M059J (cell line): Measurements from ENCODE around the gene CROCC2. TPM values are rescaled to one million over a fixed set of nuclear protein-coding genes. Genes with fewer than 3 reads are reported as not detected.

Source experiments
- DNase-seq: peaks from one replicate; pipeline ENCODE4 v3.0.0-alpha.2; 2012; ENCODE audit warnings: low read depth
- total RNA-seq: library from RNA; depleted of rRNA; stranded (reverse); fragments of >200 nt; shearing (Covaris generic); gene quantifications from 2 replicates; pipeline ENCODE4 v1.2.3, GENCODE V29; 2014; rRNA removed

The CROCC2 gene
- not detected in 2 replicates for total RNA-seq

DNA sequence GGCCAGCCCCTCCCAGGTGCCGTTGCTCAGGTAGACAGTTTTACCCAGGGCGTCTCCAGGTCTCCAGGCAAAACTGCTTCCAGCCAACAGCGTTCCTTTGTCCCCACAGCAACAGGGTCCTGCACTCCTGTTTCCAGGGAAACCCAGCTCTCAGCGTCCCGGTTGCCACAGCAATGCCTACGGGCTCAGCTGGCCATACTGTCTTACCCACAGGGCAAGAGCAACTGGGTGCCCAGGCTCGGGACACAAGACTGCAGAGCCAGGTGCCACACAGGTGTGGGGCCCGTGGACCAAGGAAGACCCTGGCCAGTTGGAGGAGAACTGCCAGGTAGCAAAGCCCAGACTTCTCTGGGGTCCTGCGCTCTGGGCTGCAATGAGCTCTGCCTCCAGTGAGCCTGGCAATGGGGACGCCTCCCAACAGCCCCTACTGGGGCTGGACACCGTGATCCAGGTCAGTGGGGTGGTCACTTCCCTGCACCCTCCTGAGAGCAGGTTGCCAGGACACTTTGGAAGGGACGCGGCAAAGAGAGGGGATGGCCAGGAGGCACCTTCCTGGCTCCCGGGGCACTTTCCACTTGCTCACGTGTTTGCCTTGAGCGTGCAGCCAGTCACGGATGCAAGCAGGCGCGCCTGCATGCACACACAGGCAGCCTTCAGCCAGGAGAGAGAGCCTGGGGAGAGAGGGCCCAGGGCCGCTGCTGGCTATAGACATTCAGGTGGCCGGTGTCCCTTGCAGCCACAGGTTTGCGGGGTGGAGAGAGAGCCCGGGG is at the start of gene CROCC2:
TSS of gene CROCC2 (plus strand) at position 196 of the 770 bp plus-strand sequence. CDS start at position 374, 178 bp downstream.
- no peak for DNase-seq

DNA sequence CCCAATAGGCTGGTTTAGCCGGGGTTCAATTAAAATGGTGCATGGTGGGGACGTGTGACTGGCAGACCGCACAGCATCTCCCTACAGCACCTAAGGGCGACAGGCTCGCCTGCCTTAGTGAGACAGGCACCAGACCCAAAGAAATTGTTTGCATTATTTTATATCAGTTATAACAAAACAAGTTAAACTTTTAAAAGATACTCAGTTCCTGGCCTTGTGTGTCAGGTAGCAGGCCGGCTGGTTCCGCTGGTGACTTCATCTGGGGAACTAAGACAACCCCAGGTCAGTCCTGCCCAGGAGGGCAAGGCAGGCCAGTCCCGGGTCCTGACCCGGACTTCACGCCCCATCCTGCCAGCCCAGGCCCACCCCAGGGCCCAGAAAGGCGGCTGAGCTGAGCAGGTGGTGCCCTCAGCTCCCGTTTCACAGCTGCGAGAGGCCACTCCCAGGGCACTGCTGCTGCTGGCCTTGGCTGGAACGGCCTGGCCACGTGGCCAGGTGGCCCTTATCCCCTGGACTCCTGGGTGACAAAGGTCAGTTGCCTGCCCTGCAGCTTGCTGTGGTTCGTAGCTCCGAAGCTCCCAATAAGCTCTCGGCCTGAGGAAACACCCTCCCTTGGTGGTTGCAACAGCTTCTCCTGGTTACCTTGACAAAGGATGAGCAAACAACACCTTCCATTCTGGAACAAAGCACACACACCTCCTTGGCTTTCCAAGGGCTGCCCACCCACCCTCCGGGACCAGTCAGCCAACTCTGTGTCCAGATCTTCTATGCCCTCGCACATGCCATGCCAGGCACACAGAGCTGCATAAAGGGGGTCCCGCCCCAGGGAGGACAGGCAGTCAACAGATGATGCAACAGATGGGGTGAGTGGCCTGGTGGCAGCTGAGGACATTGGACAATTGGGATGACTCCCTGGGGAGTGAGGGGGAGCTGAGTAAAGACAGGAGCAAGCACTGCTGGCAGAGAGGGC is 48.8 kb upstream of the CROCC2 start:
- no peak for DNase-seq

DNA sequence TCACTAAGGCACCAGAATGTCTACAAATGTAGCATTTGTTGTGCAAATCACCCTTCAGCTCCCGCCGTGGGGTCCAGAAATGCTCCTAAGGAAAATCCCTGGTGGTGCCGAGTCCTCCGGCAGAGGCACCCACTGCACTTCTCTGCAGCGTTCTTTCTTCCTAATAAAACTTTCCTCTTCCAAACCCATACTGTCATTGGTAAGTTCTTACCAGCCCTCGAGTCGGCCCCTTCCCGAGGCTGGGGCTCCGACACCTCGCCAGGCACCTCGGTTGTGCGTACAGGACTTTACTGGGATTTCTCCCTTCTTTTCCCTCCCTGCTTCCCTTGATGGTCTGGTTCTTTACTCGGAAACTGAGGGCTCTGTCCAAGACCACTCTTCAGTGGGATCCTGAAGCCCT is 47.8 kb upstream of the CROCC2 start:
- no peak for DNase-seq

DNA sequence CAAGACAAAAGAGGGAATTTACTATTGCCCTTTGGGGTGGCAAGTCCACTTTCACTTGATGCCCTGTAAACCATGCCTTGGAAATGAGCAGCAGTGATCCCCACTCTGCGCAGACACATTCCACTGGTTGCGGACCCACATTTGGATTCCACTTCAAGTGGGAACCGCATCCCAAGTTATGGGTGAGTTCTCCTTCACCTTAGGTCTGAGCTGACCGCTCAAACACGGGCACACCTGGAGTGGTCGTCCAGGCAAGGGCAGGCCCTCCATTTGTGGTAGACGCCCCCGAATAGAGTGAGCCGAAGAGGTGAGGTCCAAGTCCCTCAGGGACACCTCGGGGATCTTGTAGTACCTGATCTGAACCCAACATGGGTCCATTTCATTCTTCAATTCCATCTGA is 47.3 kb upstream of the CROCC2 start:
- DNase-seq: no peak

DNA sequence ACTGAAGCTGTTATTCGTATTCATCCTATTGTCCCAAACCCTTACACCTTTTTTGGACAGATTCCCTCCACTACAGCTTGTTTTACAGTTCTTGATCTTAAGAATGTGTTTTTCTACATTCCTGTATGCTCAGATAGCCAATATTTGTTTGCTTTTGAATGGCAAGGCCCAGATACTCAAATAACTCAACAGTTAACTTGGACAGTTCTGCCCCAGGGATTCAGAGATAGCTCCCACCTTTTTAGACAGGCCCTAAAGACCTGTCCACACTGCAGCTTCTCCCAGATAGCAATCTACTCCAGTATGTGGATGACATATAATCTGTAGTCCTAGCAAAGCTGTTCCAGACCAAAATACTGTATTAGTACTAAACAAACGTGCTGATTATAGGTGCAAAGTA is 44.6 kb upstream of the CROCC2 start:
- DNase-seq: no peak

DNA sequence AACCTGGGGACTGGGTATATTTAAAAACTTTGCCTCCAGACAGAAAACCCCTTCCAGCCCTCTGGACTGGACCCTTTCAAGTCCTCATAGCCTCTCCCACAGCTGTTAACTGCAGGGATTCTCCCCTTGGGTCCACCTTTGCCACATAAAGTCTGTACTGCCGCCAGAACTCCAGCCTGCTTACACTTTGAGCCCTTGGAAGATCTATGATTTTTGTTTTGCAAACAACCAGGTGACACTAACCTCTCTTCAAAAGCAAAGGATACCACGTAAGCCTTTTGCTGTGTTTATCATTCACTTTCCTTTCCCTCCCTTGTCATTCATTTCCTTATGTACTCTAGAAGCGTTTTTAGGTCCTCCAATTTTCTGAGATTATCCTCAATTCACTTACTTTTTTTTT is 41.7 kb upstream of the CROCC2 start:
- DNase-seq: no peak

DNA sequence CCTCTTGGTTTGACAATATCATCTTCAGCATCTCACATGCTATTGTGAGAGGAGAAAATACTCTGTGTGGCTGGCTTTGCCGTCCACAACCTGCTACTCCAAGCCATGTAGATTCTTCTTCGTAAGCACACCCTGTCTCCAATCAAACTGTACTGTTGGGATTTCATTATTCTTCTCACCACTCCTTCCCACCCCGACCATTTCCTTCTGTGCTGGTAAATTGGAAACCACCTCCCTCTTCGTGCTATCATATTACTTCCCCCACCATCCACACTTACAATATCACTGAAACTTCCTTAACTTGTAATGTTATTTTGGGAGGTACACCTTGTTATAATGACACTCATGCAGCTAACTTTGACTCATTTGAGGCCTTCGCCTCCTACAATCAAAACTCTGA is 40.7 kb upstream of the CROCC2 start:
- no peak for DNase-seq

DNA sequence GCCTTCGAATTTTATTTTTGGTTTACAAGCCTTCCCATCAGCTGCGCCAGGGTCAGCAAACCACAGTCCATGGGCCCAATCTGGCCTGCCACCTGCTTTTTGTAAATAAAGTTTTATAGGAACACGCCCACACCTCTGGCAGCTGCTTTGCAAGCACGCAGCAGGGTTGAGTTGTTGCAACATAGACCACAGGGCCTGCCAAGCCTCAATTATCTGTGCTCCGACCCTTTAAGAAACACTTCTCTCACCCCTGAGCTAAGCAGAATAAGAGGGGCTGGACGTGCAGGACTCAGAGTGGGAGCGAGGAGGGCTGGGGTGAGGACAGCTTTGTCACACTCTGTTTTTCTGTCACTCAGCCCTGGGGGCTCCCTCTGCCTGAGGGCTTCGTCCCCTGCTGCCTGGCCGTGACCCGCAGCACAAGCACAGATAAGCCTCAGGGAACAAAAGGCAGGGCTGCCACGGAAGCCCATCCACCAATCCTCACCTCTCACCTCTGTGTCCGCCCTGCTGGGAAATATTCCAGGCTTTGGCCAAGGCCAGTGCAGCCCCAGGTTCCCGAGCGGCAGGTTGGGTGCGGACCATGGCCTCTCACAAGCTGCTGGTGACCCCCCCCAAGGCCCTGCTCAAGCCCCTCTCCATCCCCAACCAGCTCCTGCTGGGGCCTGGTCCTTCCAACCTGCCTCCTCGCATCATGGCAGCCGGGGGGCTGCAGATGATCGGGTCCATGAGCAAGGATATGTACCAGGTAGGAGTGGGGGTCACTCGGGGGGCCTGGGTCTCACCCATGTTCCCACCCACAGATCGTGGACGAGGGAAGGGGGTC is 37.6 kb upstream of the CROCC2 start, which contains the start of gene AGXT:
TSS of gene AGXT (plus strand) at position 539 of the 823 bp plus-strand sequence. CDS start at position 581, 42 bp downstream.
- peak; percentile 4 for DNase-seq

DNA sequence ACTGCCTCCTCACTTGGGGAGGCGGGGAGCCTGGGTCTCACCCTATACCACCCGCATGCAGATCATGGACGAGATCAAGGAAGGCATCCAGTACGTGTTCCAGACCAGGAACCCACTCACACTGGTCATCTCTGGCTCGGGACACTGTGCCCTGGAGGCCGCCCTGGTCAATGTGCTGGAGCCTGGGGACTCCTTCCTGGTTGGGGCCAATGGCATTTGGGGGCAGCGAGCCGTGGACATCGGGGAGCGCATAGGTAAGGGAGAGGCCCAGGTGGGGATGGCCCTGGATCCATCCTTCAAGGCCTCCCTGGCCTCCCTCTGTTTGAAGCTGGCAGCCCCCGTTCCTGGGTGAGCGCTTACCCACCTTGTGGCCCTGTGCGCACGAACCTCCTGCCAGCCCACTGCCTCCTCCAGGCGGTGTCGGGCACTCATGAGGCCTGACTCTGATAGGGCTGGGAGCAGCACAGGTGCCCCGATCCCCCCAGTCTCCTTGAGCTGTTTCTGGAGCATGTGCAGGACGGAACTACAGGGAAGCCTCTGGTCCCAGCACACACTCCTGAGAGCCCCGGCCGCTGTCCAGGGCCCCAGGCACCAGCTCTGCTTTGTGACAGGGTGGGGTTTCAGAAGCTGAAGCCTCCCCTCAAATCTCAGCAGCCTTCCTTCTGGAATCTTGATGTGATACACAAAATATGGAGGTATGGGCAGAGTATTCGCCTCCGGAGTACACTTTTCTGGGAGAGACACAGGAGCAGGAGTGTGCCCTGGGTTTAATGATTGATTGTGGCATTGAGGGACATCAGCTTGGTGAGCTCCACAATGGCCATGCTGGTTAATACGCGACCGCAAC is 36.8 kb upstream of the CROCC2 start:
- no peak for DNase-seq

DNA sequence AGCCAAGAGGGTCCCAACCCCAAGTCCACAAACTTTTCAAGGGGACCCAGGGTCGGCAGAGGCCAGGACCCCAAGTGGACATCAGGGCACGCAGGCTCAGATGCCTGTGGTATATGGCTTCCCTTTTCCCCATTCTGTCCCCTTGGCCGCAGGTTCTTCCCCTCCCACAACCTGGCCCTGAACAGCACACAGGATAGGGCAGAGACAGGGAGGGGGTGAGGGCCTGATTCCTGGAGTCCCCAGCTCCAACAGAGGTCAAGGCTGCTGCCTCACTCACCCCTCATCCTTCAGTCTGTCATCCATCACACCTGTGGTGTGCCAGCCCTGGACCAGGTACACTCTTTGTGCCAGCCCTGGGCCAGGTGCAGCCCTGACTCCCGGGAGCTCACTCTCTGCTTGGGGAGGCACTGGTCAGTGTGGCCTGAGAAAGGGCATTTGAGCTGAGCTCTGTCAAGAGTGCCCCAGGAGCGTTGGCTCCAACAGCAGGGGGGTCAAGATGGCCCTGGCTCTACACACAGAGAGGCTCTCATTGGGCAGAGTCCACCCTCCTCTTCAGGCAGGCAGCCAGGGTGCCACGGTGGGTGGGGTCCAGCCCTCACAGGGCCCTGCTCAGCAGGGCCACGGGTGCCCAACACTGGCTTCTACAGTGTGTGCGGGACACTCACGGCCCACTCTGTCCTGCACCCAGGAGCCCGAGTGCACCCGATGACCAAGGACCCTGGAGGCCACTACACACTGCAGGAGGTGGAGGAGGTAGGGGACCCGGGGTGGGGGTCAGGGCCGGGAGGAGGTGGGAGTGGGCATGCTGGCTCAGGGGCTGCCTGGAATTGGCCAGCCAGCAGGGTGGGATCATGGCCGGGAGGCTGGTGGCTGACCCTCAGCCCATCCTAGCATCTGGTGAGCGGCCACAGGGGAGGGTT is 35.9 kb upstream of the CROCC2 start:
- DNase-seq: no peak

DNA sequence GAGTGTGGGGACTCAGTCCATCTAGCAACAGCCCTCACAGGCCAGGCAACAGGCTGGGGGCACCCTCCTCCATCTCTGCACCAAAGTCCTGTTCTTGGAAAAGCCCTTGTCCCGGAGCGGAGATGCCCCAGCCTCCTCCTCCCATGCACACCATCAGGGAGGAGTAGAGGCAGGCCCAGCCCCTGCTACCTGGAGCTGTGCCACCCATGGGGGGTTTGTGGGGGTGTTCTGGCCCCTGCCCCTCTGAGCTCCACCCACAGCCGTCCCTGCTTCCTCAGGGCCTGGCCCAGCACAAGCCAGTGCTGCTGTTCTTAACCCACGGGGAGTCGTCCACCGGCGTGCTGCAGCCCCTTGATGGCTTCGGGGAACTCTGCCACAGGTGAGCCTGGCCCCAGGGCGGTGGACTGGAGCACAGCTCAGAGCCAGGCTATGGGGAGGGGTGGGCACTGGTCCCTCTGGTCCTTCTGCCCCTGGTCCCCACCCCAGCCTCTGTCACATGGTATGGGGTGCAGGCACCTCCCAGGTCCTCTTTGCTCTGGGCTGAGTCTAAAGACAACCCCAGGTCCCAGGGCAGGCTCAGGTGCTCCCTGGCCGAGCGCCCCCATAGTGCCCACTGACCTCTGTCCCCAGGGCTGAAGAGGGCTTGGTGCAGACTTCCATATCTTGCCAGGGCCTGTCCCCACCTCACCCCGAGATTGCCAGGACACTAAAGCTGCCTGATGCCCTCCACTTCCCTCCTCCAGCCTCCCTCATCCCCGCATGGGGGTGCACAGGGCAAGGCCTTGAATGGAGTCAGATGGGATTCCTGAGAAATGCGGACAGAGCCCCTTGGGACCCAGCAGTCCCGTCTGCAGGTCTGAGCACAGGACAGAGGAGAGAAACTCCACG is 34.8 kb upstream of the CROCC2 start:
- DNase-seq: no peak

DNA sequence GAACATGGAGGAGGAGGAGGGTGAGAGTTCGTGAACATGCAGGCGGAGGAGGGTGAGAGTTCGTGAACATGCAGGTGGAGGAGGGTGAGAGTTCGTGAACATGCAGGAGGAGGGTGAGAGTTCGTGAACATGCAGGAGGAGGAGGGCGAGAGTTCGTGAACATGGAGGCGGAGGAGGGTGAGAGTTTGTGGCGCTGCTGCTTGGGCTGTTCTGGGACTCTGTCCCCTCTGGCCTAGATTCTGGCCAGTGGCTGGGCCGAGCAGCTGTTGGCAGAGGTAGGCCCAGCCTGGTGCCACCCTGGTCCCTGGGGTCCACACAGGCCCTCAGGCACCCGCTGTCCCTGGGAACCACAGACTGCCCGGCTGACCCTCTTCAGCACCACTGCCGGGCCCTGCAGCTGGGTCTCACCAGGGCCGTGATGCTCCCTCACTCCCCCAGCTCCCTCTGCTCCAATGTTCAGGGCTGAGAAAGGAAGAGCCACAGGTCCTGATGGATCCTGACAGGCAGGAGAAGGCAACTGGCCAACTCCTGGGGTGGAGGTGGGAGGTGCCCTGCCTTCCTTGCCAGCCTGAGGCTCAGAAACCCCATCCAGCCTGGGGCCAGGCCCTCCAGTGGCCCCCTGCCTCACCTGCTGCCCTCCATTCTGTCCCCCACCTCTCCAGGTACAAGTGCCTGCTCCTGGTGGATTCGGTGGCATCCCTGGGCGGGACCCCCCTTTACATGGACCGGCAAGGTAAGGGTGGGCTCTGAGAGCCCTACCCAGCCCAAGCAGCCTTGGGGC is 33.6 kb upstream of the CROCC2 start:
- DNase-seq: no peak

DNA sequence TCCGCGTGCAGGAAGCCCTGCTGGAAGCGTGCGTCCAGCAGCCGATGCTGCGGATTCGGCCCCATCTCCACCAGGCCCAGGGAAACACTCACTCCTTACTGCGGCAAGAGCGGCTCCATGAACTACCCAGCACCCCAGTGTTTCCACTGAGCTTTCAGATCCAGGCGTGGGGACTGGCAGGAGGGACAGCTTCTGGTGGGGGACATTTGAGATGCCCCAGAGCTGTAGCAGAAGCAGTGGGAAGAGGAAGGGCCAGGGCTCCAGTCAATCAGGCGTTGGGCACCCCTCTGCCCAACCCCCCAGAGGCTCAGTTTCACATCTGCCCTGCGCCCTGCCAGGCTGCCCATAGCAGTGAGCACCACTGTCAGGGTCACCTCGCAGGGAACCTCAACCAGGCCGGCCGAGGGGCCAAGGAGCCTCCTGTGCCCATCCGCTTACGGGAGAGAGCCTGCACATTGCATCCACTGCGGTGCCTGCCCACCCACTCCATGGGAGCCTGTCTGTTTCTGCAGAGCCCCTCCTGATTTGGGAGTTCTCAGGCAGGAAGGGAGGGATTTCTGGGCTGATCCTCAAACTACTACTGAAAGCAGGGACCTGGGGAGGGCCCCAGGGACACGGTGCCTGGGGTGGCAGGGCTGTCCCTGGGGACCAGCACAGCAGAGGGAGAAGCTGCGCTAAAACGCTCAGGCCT is 32.9 kb upstream of the CROCC2 start:
- DNase-seq: no peak

DNA sequence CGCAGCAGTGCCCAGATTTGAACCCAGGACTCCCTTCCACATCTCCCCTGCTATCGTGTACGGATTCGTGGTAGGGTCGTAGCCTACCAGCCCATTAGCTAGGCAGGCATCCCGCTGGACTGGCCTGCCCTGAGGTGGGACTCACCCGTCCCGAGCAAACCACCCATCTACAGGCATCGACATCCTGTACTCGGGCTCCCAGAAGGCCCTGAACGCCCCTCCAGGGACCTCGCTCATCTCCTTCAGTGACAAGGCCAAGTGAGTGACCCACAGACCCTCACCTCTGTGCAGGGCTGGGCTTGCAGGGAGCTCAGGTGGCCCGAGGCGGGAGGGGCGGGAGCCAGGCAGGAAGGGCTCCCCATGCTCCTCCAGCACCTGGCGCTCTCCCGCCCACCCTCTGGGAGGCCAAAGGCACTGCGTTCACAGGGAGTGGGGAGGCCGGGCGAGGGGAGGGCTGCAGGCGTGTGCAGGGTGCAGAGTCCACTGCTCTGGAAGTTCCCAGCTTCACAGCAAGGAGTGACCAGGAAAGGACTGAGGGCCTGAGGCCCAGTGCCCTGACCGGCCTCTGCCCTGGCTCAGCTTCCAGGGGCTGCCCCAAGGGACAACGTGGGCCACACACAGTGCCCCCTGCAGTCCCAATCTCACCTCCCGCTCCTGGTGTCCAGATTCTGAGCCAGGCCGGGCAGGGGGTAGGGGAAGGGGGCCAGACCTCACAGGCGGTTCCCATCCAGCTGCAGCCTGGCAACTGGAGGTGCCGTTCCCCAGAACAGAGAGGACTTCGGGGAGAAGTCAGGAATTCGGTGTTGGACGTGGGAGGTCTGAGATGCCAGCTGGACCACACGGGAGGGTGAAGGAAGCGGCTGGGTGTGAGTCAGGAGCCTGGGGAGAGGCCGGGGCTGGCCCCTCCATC is 32.1 kb upstream of the CROCC2 start:
- no peak for DNase-seq

DNA sequence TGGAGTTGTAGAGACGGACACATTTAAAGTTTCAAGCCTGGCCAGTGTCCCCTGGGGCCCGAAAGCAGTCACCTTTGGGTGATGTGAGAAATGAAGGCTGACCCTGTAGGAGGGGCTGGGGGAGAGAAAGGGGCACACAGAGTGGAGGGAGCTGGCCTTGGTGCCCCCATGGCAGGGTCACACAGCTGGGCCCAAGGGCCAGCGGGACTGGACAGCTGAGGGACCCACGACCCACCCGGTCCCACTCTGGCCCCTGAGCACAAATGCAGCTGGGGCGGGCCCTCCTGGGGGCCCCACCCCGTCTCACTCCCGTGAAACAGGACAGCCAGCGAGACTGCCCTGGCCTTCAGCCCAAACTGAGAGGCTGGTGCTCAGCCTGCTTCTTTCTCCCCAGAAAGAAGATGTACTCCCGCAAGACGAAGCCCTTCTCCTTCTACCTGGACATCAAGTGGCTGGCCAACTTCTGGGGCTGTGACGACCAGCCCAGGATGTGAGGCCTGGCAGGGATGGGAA is 31.4 kb upstream of the CROCC2 start:
- no peak for DNase-seq
